Peyer's patch (tissue), 4 donors: Measurements from ENCODE around the gene KCNK5. TPM values are rescaled to one million over a fixed set of nuclear protein-coding genes. Genes with fewer than 3 reads are reported as not detected.

Source experiments
- DNase-seq, 3 donors: peaks; one replicate each; pipeline ENCODE4 v3.0.0-alpha.2; 2017 to 2019
- H3K27ac ChIP-seq, 4 donors: fragments of 200-600 bp; sonication (generic); one replicate each; pipeline ENCODE4 v1.5.1; 2016 to 2019
- H3K27me3 ChIP-seq, 2 donors: fragments of 200-600 bp; sonication (generic); one replicate each; pipeline ENCODE4 v1.5.1; 2019
- H3K36me3 ChIP-seq, 3 donors: fragments of 200-600 bp; sonication (generic); one replicate each; pipeline ENCODE4 v1.5.1; 2016 to 2019
- H3K4me1 ChIP-seq, 4 donors: fragments of 200-600 bp; sonication (generic); one replicate each; pipeline ENCODE4 v1.5.1; 2016 to 2019
- H3K4me3 ChIP-seq, 4 donors: fragments of 200-600 bp; sonication (generic); 1 replicate in 3 of 4; 2 replicates in 1 of 4; pipeline ENCODE4 v1.5.1; 2016 to 2019; ENCODE audit warnings: mild to moderate bottlenecking in 1 of 4
- H3K9me3 ChIP-seq, 4 donors: fragments of 200-600 bp; sonication (generic); one replicate each; pipeline ENCODE4 v1.5.1; 2016 to 2019; ENCODE audit warnings: mild to moderate bottlenecking in 1 of 4
- CTCF ChIP-seq, 6 experiments: fragments of 450-650 bp in 4 of 6; fragments of 200-600 bp in 2 of 6; sonication (generic) in 1 of 6; IDR thresholded peaks; one replicate each; pipeline ENCODE4 v1.5.1; 2017 to 2019; ENCODE audit warnings: antibody characterized with exemption in 6 of 6, mild to moderate bottlenecking in 3 of 6, moderate library complexity in 1 of 6
- POLR2A ChIP-seq, 2 donors: fragments of 450-650 bp; IDR thresholded peaks; one replicate each; pipeline ENCODE4 v1.5.1; 2017; ENCODE audit warnings: antibody characterized with exemption in 2 of 2, mild to moderate bottlenecking in 2 of 2, moderate library complexity in 2 of 2
- total RNA-seq, 4 donors: library from RNA; depleted of rRNA; stranded (reverse); fragments of >200 nt; gene quantifications; one replicate each; pipeline ENCODE4 v1.1.0, GENCODE V29; 2016

Gene KCNK5
- total RNA-seq: 100 to 1,000 TPM in 3 of 4 donors, 10 to 100 TPM in 1; 10.7 to 150 (median 115) TPM

GRCh38 chr6:39228992-39229767, at the start of gene KCNK5:
TSS of gene KCNK5 (minus strand) at chr6:39229475. CDS start at chr6:39229111, 364 bp downstream.
- H3K27me3 ChIP-seq: no peaks in the 10 kb centered on the region
- no peaks in the 10 kb centered on the region for H3K36me3 ChIP-seq
- H3K9me3 ChIP-seq: no peaks in the 10 kb centered on the region
- peak; percentile 56 to 95 (median 92) for DNase-seq
- H3K4me1 ChIP-seq: peaks cover 0 to 40% (median 4%) of the 10 kb centered on the region in 4 donors
- peak within 1 kb of the TSS; percentile 44 to 78 (median 56) for H3K4me3 ChIP-seq
- TF ChIP-seq POLR2A (IDR thresholded peaks at IDR 0.05) (peak; percentile 94 to 98), CTCF (IDR thresholded peaks at IDR 0.05) (peak; percentile 9 to 98 (median 79))
- peak within 1 kb of the TSS; percentile 38 to 94 (median 78) for H3K27ac ChIP-seq

- no peaks in the 10 kb centered on the region for H3K27me3 ChIP-seq
- H3K4me3 ChIP-seq: no peak overlapping the region
- DNase-seq: no peak
- no peaks in the 10 kb centered on the region for H3K36me3 ChIP-seq
- H3K27ac ChIP-seq: peak overlapping the region in 2 of 4 donors; percentile 48 to 74
- no peaks in the 10 kb centered on the region for H3K9me3 ChIP-seq
- TF ChIP-seq CTCF (IDR thresholded peaks at IDR 0.05) (no peak), POLR2A (IDR thresholded peaks at IDR 0.05) (no peak)
- peaks cover 0 to 14% (median 0%) of the 10 kb centered on the region in 4 donors for H3K4me1 ChIP-seq
These were observed 47.2 kb upstream of the KCNK5 start for GRCh38 chr6:39276379-39276995.

GRCh38 chr6:39274903-39275302, 45.6 kb upstream of the KCNK5 start:
- H3K9me3 ChIP-seq: no peaks in the 10 kb centered on the region
- H3K4me1 ChIP-seq: peaks cover 0 to 14% (median 0%) of the 10 kb centered on the region in 4 donors
- TF ChIP-seq POLR2A (IDR thresholded peaks at IDR 0.05) (no peak), CTCF (IDR thresholded peaks at IDR 0.05) (no peak)
- no peak for DNase-seq
- no peak overlapping the region for H3K27ac ChIP-seq
- no peaks in the 10 kb centered on the region for H3K36me3 ChIP-seq
- H3K27me3 ChIP-seq: no peaks in the 10 kb centered on the region
- H3K4me3 ChIP-seq: no peak overlapping the region

- no peak for TF ChIP-seq POLR2A (IDR thresholded peaks at IDR 0.05)
- TF ChIP-seq CTCF (IDR thresholded peaks at IDR 0.05): no peak
- peaks cover 0 to 14% (median 0%) of the 10 kb centered on the region in 4 donors for H3K4me1 ChIP-seq
These were observed 45.2 kb upstream of the KCNK5 start for GRCh38 chr6:39274471-39274870.

GRCh38 chr6:39273406-39273821, 44.1 kb upstream of the KCNK5 start:
- DNase-seq: no peak
- no peak overlapping the region for H3K27ac ChIP-seq
- H3K9me3 ChIP-seq: no peaks in the 10 kb centered on the region
- peaks cover 0 to 9% (median 0%) of the 10 kb centered on the region in 4 donors for H3K4me1 ChIP-seq
- no peaks in the 10 kb centered on the region for H3K36me3 ChIP-seq
- no peak overlapping the region for H3K4me3 ChIP-seq
- TF ChIP-seq CTCF (IDR thresholded peaks at IDR 0.05) (no peak), POLR2A (IDR thresholded peaks at IDR 0.05) (no peak)
- no peaks in the 10 kb centered on the region for H3K27me3 ChIP-seq

More at GRCh38 chr6:39274471-39274870, 45.2 kb upstream of the KCNK5 start:
- no peaks in the 10 kb centered on the region for H3K9me3 ChIP-seq
- no peak for DNase-seq
- H3K36me3 ChIP-seq: no peaks in the 10 kb centered on the region
- H3K27ac ChIP-seq: no peak overlapping the region
- no peak overlapping the region for H3K4me3 ChIP-seq
- H3K27me3 ChIP-seq: no peaks in the 10 kb centered on the region
